Stomach smooth muscle (tissue), 2 donors: Measurements from ENCODE around the gene STK38.
A peak's percentile ranks its signal among the peaks of the same experiment; 100 is the strongest.
"Not testable (repeated sequence)": the region's sequence is repeated elsewhere in the genome, so short reads cannot be mapped to it uniquely, and the experiment has no call there.

Experiments
- H3K27ac ChIP-seq: one replicate; pipeline ENCODE4 v1.7.0; 2013; ENCODE audit warnings: mild to moderate bottlenecking, low read length, inconsistent platforms
- H3K27me3 ChIP-seq, 2 donors: one replicate each; pipeline ENCODE4 v1.7.0; 2013; ENCODE audit warnings: low read length in 2 of 2; ENCODE audit not compliant: insufficient read depth in 2 of 2, control insufficient read depth in 1 of 2
- H3K36me3 ChIP-seq, 2 donors: one replicate each; pipeline ENCODE4 v1.7.0; 2013; ENCODE audit warnings: low read length in 2 of 2; ENCODE audit not compliant: control insufficient read depth in 2 of 2, insufficient read depth in 2 of 2
- H3K4me1 ChIP-seq: one replicate; pipeline ENCODE4 v1.7.0; 2013; ENCODE audit warnings: low read length; ENCODE audit not compliant: control insufficient read depth, insufficient read depth
- H3K4me3 ChIP-seq, 2 donors: one replicate each; pipeline ENCODE4 v1.7.0; 2013; ENCODE audit warnings: low read length in 2 of 2
- H3K9ac ChIP-seq, 2 donors: one replicate each; pipeline ENCODE4 v1.7.0; 2013; ENCODE audit warnings: low read length in 2 of 2, mild to moderate bottlenecking in 1 of 2
- H3K9me3 ChIP-seq, 2 donors: one replicate each; pipeline ENCODE4 v1.7.0; 2013; ENCODE audit warnings: low read length in 2 of 2; ENCODE audit not compliant: control insufficient read depth in 2 of 2
- donor health status: healthy.
- donor health status: Pancreatic carcinoma.

Gene STK38

DNA sequence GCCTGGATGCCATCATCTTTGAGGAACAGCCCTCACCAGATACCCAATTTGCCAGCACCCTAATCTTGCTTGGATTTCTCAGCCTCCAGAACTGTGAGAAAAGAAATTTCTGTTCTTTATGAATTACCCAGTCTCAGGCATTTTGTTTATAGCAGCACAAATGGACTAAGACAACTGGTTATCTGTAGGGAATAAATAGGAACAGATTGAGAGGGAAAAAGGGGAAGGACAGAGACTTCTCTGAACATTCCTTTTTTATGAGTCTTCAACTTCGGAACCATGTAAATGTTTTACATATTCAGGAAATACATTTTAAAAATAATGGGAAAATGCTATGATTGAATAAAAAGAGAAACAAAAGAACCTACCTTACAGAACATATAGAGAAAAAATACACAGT, 83.6 kb downstream of the STK38 start:
- no peaks in the 10 kb centered on the region for H3K27me3 ChIP-seq
- H3K4me3 ChIP-seq = no peak overlapping the region
- peaks cover 5% of the 10 kb centered on the region for H3K4me1 ChIP-seq
- no peak overlapping the region for H3K9ac ChIP-seq
- no peaks in the 10 kb centered on the region for H3K9me3 ChIP-seq
- no peaks in the 10 kb centered on the region for H3K36me3 ChIP-seq
- no peak overlapping the region for H3K27ac ChIP-seq

GRCh38 chr6:36461646-36462045, 85.6 kb downstream of the STK38 start:
- H3K27ac ChIP-seq = no peak overlapping the region
- H3K4me3 ChIP-seq = no peak overlapping the region
- H3K9ac ChIP-seq = no peak overlapping the region
- no peaks in the 10 kb centered on the region for H3K9me3 ChIP-seq
- H3K36me3 ChIP-seq = no peaks in the 10 kb centered on the region
- H3K27me3 ChIP-seq = no peaks in the 10 kb centered on the region
- H3K4me1 ChIP-seq = peaks cover 5% of the 10 kb centered on the region

GRCh38 chr6:36460916-36461315, 86.4 kb downstream of the STK38 start:
- no peaks in the 10 kb centered on the region for H3K27me3 ChIP-seq
- no peak overlapping the region for H3K4me3 ChIP-seq
- no peak overlapping the region for H3K9ac ChIP-seq
- no peaks in the 10 kb centered on the region for H3K9me3 ChIP-seq
- H3K36me3 ChIP-seq = no peaks in the 10 kb centered on the region
- no peak overlapping the region for H3K27ac ChIP-seq
- H3K4me1 ChIP-seq = peaks cover 5% of the 10 kb centered on the region

GRCh38 chr6:36459501-36459900, 87.8 kb downstream of the STK38 start:
- H3K4me1 ChIP-seq = peaks cover 5% of the 10 kb centered on the region
- no peak overlapping the region for H3K27ac ChIP-seq
- no peaks in the 10 kb centered on the region for H3K9me3 ChIP-seq
- H3K27me3 ChIP-seq = no peaks in the 10 kb centered on the region
- no peaks in the 10 kb centered on the region for H3K36me3 ChIP-seq
- no peak overlapping the region for H3K9ac ChIP-seq
- H3K4me3 ChIP-seq = no peak overlapping the region

- no peak overlapping the region for H3K9ac ChIP-seq
- H3K4me1 ChIP-seq = peaks cover 5% of the 10 kb centered on the region
- no peak overlapping the region for H3K27ac ChIP-seq
- H3K4me3 ChIP-seq = no peak overlapping the region
- H3K27me3 ChIP-seq = no peaks in the 10 kb centered on the region
- H3K36me3 ChIP-seq = no peaks in the 10 kb centered on the region
- H3K9me3 ChIP-seq = no peaks in the 10 kb centered on the region
Observed at GRCh38 chr6:36455486-36456027, 91.7 kb downstream of the STK38 start.

DNA sequence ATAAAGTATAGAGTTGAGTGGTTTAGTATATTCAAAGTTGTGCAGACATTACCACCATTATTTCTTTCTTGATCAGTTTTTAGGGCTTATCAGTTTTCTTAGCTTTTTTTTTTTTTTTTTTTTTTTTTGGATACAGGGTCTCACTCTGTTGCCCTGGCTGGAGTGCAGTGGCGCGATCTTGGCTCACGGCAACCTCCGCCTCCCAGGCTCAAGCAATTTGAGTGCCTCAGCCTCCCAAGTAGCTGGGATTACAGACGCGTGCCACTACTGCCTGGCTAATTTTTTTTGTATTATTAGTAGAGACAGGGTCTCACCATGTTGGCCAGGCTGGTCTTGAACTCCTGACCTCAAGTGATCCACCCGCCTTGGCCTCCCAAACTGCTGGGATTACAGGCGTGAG, 94.4 kb downstream of the STK38 start:
- H3K9me3 ChIP-seq, H3K27ac ChIP-seq, H3K9ac ChIP-seq, H3K36me3 ChIP-seq, H3K27me3 ChIP-seq, H3K4me3 ChIP-seq, H3K4me1 ChIP-seq: not testable (repeated sequence)

DNA sequence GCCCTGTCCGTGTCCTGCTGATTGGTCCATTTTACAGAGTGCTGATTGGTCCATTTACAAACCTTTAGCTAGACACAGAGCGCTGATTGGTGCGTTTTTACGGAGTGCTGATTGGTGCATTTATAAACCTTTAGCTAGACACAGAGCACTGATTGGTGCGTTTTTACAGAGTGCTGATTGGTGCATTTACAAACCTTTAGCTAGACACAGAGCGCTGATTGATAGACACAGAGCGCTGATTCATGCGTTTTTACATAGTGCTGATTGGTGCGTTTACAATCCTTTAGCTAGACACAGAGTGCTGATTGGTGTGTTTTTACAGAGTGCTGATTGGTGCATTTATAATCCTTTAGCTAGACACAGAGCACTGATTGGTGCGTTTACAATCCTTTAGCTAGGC, 98.1 kb downstream of the STK38 start:
- H3K4me3 ChIP-seq, H3K27ac ChIP-seq, H3K36me3 ChIP-seq, H3K27me3 ChIP-seq, H3K9ac ChIP-seq, H3K9me3 ChIP-seq: not testable (repeated sequence)
- H3K4me1 ChIP-seq = peaks cover 11% of the 10 kb centered on the region

GRCh38 chr6:36445621-36446020, 101.7 kb downstream of the STK38 start:
- Histone ChIP-seq H3K9ac (no peak overlapping the region), H3K4me1 (peaks cover 27% of the 10 kb centered on the region), H3K36me3 (no peaks in the 10 kb centered on the region), H3K27ac (no peak overlapping the region), H3K4me3 (no peak overlapping the region), H3K9me3 (no peaks in the 10 kb centered on the region), H3K27me3 (no peaks in the 10 kb centered on the region)

- H3K9me3 ChIP-seq = no peaks in the 10 kb centered on the region
- H3K27me3 ChIP-seq = no peaks in the 10 kb centered on the region
- H3K4me1 ChIP-seq = peaks cover 27% of the 10 kb centered on the region
- H3K27ac ChIP-seq = peak overlapping the region; percentile 96
- H3K9ac ChIP-seq = peak overlapping the region; percentile 88 to 92
- H3K36me3 ChIP-seq = no peaks in the 10 kb centered on the region
- peak overlapping the region; percentile 95 to 97 for H3K4me3 ChIP-seq
Observed at GRCh38 chr6:36444470-36444869, 102.8 kb downstream of the STK38 start.
